Loucy (cell line): ENCODE data around the gene SPSB1.

Experiments used
- EZH2phosphoT487 ChIP-seq: fragments of 200-600 bp; IDR thresholded peaks from 2 replicates; pipeline ENCODE4 v1.6.1; 2018; ENCODE audit warnings: antibody characterized with exemption, mild to moderate bottlenecking, moderate library complexity, borderline replicate concordance
- TF ChIP-seq, protein P1 (sequence below): fragments of 200-600 bp; sonication (generic); conservative IDR thresholded peaks from 2 replicates; pipeline ENCODE4 v1.5.1; 2014; ENCODE audit warnings: mild to moderate bottlenecking, antibody characterized with exemption, low read length

DNA sequence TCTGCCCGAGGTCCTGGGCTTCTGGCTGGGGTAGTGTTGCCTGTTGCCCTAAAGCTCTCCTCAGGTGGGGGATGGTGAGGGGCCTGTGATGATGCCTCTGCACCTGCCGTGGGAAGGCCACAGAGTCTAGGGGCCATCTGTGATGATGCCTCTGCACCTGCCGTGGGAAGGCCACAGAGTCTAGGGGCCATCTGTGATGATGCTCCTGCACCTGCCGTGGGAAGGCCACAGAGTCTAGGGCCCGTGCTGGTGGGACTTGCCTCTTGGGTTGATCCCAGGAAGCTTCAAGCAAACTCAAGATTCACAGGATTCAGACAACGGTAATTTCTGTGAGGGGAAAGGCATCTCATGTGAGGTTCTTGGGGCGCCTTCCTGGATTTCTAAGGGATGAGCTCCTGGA is 17.3 kb downstream of the SPSB1 start:
- TF ChIP-seq, protein P1, sequence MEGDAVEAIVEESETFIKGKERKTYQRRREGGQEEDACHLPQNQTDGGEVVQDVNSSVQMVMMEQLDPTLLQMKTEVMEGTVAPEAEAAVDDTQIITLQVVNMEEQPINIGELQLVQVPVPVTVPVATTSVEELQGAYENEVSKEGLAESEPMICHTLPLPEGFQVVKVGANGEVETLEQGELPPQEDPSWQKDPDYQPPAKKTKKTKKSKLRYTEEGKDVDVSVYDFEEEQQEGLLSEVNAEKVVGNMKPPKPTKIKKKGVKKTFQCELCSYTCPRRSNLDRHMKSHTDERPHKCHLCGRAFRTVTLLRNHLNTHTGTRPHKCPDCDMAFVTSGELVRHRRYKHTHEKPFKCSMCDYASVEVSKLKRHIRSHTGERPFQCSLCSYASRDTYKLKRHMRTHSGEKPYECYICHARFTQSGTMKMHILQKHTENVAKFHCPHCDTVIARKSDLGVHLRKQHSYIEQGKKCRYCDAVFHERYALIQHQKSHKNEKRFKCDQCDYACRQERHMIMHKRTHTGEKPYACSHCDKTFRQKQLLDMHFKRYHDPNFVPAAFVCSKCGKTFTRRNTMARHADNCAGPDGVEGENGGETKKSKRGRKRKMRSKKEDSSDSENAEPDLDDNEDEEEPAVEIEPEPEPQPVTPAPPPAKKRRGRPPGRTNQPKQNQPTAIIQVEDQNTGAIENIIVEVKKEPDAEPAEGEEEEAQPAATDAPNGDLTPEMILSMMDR = no peak
- TF ChIP-seq EZH2phosphoT487 = no peak
